Activated T-cell treated with anti-CD3 and anti-CD28 coated beads, Interleukin-2, amount 50 U/mL, for 1 hour (primary cell): ENCODE measurements around the gene KRTAP2-2.
"Not testable (repeated sequence)": the region's sequence is repeated elsewhere in the genome, so short reads cannot be mapped to it uniquely, and the experiment has no call there.

Experiments used
- DNase-seq: peaks from one replicate; pipeline ENCODE4 v3.0.0-alpha.2; 2020

KRTAP2-2 gene

GRCh38 chr17:41064301-41064700, 9.3 kb upstream of the KRTAP2-2 start:
- DNase-seq, result no peak

GRCh38 chr17:41063449-41063848, 8.4 kb upstream of the KRTAP2-2 start:
- no peak for DNase-seq

- no peak for DNase-seq
These were observed 6.9 kb upstream of the KRTAP2-2 start for GRCh38 chr17:41061964-41062363.

- no peak for DNase-seq
These were observed 5.1 kb upstream of the KRTAP2-2 start, which contains the start of gene KRTAP2-3 for GRCh38 chr17:41060052-41060604. Gene KRTAP2-3, minus strand, starts transcription at chr17:41060114. Its CDS starts 64 bp downstream, at chr17:41060050.

- DNase-seq, result not testable (repeated sequence)
These were observed 4.4 kb upstream of the KRTAP2-2 start for GRCh38 chr17:41059276-41060051.

GRCh38 chr17:41058741-41059140, 3.7 kb upstream of the KRTAP2-2 start:
- DNase-seq, result no peak

GRCh38 chr17:41057547-41057946, 2.5 kb upstream of the KRTAP2-2 start:
- no peak for DNase-seq

GRCh38 chr17:41054556-41054955, 474 bp downstream of the KRTAP2-2 start:
- not testable (repeated sequence) for DNase-seq

- DNase-seq, result no peak
These were observed 1.0 kb downstream of the KRTAP2-2 start for GRCh38 chr17:41054025-41054424.

- DNase-seq, result no peak
These were observed 2.5 kb downstream of the KRTAP2-2 start for GRCh38 chr17:41052566-41052965.

GRCh38 chr17:41049110-41049509, 5.9 kb downstream of the KRTAP2-2 start:
- no peak for DNase-seq

- no peak for DNase-seq
These were observed 6.6 kb downstream of the KRTAP2-2 start for GRCh38 chr17:41048441-41048840.

GRCh38 chr17:41046735-41047465, 8.1 kb downstream of the KRTAP2-2 start, which contains the start of gene KRTAP2-1:
Gene KRTAP2-1, minus strand, starts transcription at chr17:41047316. Its CDS starts 49 bp downstream, at chr17:41047267.
- DNase-seq, result not testable (repeated sequence)

- no peak for DNase-seq
These were observed 12.1 kb downstream of the KRTAP2-2 start for GRCh38 chr17:41042953-41043352.

GRCh38 chr17:41040783-41041571, 14.1 kb downstream of the KRTAP2-2 start, which contains the start of gene KRTAP1-1:
Gene KRTAP1-1, minus strand, starts transcription at chr17:41041450. Its CDS starts 53 bp downstream, at chr17:41041397.
- DNase-seq, result not testable (repeated sequence)

- no peak for DNase-seq
These were observed 17.1 kb downstream of the KRTAP2-2 start for GRCh38 chr17:41037853-41038350.

GRCh38 chr17:41034346-41034935, 20.6 kb downstream of the KRTAP2-2 start, which contains the start of gene KRTAP1-3:
Gene KRTAP1-3, minus strand, starts transcription at chr17:41034874. Its CDS starts 53 bp downstream, at chr17:41034821.
- DNase-seq, result not testable (repeated sequence)

- no peak for DNase-seq
These were observed 25.3 kb downstream of the KRTAP2-2 start, which contains the start of gene KRTAP1-4 for GRCh38 chr17:41029633-41030245. Gene KRTAP1-4, minus strand, starts transcription at chr17:41030195. Its CDS starts 117 bp downstream, at chr17:41030078.

GRCh38 chr17:41026715-41027471, 28.1 kb downstream of the KRTAP2-2 start, which contains the start of gene KRTAP1-5:
Gene KRTAP1-5, minus strand, starts transcription at chr17:41027208. Its CDS starts 53 bp downstream, at chr17:41027155.
- DNase-seq, result no peak

GRCh38 chr17:41024697-41025096, 30.3 kb downstream of the KRTAP2-2 start:
- DNase-seq, result no peak
